Astrocyte (in vitro differentiated cells and primary cell): ENCODE results near the gene CXXC4. TPM values are rescaled to one million over a fixed set of nuclear protein-coding genes. Genes with fewer than 3 reads are reported as not detected.

Experiments
- DNase-seq: peaks from one replicate; pipeline ENCODE4 v3.0.0-alpha.2; 2010; ENCODE audit warnings: low read depth
- FAIRE-seq: peaks from 2 replicates; lab custom pipeline; 2011; peaks lifted over from hg19 to GRCh38; lab: Jason Lieb, UNC
- H2AFZ ChIP-seq: 2 replicates; pipeline ENCODE4 v1.6.0; 2012; ENCODE audit warnings: low read depth, low read length, inconsistent platforms
- H3K27ac ChIP-seq: 2 replicates; pipeline ENCODE4 v1.5.1; 2011; ENCODE audit warnings: low read depth, low read length, inconsistent platforms
- H3K27me3 ChIP-seq: 2 replicates; pipeline ENCODE4 v1.6.0; 2011; ENCODE audit warnings: low read length, inconsistent platforms; ENCODE audit not compliant: insufficient read depth
- H3K36me3 ChIP-seq: 2 replicates; pipeline ENCODE4 v1.5.1; 2011; ENCODE audit warnings: low read length, inconsistent platforms; ENCODE audit not compliant: insufficient read depth
- H3K4me1 ChIP-seq: 2 replicates; pipeline ENCODE4 v1.5.1; 2011; ENCODE audit warnings: low read length, inconsistent platforms; ENCODE audit not compliant: insufficient read depth
- H3K4me2 ChIP-seq: 2 replicates; pipeline ENCODE4 v1.6.0; 2012; ENCODE audit warnings: low read length, inconsistent platforms
- H3K4me3 ChIP-seq: 2 replicates; pipeline ENCODE4 v1.5.1; 2011; ENCODE audit warnings: low read depth, mild to moderate bottlenecking, low read length, inconsistent platforms; ENCODE audit not compliant: insufficient read depth
- H3K79me2 ChIP-seq: 2 replicates; pipeline ENCODE4 v1.6.0; 2012; ENCODE audit warnings: mild to moderate bottlenecking, low read length, inconsistent platforms; ENCODE audit not compliant: insufficient read depth
- H3K9ac ChIP-seq: 2 replicates; pipeline ENCODE4 v1.6.0; 2012; ENCODE audit warnings: mild to moderate bottlenecking, low read length, inconsistent platforms
- H3K9me3 ChIP-seq: 2 replicates; pipeline ENCODE4 v1.5.1; 2012; ENCODE audit warnings: low read depth, mild to moderate bottlenecking, low read length, inconsistent platforms; ENCODE audit not compliant: insufficient read depth
- H4K20me1 ChIP-seq: 2 replicates; pipeline ENCODE4 v1.6.0; 2012; ENCODE audit warnings: low read length, inconsistent platforms; ENCODE audit not compliant: insufficient read depth
- H3K27ac Mint-ChIP-seq: one replicate; pipeline ENCODE4 v1.8.0; 2021; ENCODE audit warnings: mild to moderate bottlenecking, mixed read lengths; ENCODE audit not compliant: unreplicated experiment
- H3K27me3 Mint-ChIP-seq: one replicate; pipeline ENCODE4 v1.8.0; 2021; ENCODE audit warnings: low read depth, mixed read lengths; ENCODE audit not compliant: unreplicated experiment
- H3K36me3 Mint-ChIP-seq: one replicate; pipeline ENCODE4 v1.8.0; 2021; ENCODE audit warnings: low read depth, mixed read lengths; ENCODE audit not compliant: unreplicated experiment
- H3K4me1 Mint-ChIP-seq: one replicate; pipeline ENCODE4 v1.8.0; 2021; ENCODE audit warnings: low read depth, mixed read lengths; ENCODE audit not compliant: unreplicated experiment
- H3K4me3 Mint-ChIP-seq: one replicate; pipeline ENCODE4 v1.8.0; 2021; ENCODE audit warnings: mild to moderate bottlenecking, moderate library complexity, mixed read lengths; ENCODE audit not compliant: unreplicated experiment
- H3K9me3 Mint-ChIP-seq: one replicate; pipeline ENCODE4 v1.8.0; 2021; ENCODE audit warnings: mild to moderate bottlenecking, mixed read lengths; ENCODE audit not compliant: unreplicated experiment
- EZH2 ChIP-seq: IDR thresholded peaks from 2 replicates; pipeline ENCODE4 v1.6.1; 2012; ENCODE audit warnings: mild to moderate bottlenecking, low read length, inconsistent platforms; ENCODE audit not compliant: insufficient read depth
- total RNA-seq: library from RNA; stranded (reverse); gene quantifications from 2 replicates; pipeline ENCODE4 v1.2.1, GENCODE V29; 2021
- TF ChIP-seq, protein P1 (sequence below): IDR thresholded peaks from 2 replicates; pipeline ENCODE4 v1.5.1; 2011; ENCODE audit warnings: low read depth, mild to moderate bottlenecking, inconsistent platforms, low read length, moderate library complexity; ENCODE audit not compliant: insufficient read depth

Gene CXXC4
- total RNA-seq, 1 donor from 2014 or later = 10.6 TPM

DNA sequence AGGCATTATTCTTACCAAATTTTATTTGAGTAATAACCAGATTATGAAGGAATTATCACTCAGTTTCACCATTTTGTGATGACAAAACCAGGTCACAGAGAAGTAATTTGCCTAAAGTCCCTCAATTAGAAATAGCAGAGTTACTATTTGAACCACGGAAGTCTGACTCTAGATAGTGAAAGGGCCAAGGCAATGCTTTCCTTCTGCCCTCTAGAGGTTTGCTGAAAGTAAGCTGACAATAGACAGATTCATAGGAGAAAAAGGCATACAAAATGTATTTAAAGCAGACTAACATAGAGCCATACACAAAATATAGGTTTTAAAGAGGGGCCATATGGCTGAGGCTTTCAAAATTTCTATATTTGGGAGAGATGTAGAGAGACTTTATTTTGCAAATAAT is 43.1 kb downstream of the CXXC4 start:
- Mint-ChIP-seq H3K27ac (no peak overlapping the region), H3K36me3 (no peaks in the 10 kb centered on the region), H3K9me3 (no peaks in the 10 kb centered on the region), H3K4me1 (peaks cover 2% of the 10 kb centered on the region), H3K4me3 (no peak overlapping the region), H3K27me3 (no peaks in the 10 kb centered on the region)
- Histone ChIP-seq H4K20me1 (no peaks in the 10 kb centered on the region), H2AFZ (peak overlapping the region; percentile 8), H3K9me3 (no peaks in the 10 kb centered on the region), H3K4me3 (no peak overlapping the region), H3K27me3 (no peaks in the 10 kb centered on the region), H3K79me2 (no peaks in the 10 kb centered on the region), H3K9ac (no peak overlapping the region), H3K27ac (no peak overlapping the region), H3K36me3 (no peaks in the 10 kb centered on the region), H3K4me2 (no peak overlapping the region), H3K4me1 (no peaks in the 10 kb centered on the region)
- TF ChIP-seq, protein P1, sequence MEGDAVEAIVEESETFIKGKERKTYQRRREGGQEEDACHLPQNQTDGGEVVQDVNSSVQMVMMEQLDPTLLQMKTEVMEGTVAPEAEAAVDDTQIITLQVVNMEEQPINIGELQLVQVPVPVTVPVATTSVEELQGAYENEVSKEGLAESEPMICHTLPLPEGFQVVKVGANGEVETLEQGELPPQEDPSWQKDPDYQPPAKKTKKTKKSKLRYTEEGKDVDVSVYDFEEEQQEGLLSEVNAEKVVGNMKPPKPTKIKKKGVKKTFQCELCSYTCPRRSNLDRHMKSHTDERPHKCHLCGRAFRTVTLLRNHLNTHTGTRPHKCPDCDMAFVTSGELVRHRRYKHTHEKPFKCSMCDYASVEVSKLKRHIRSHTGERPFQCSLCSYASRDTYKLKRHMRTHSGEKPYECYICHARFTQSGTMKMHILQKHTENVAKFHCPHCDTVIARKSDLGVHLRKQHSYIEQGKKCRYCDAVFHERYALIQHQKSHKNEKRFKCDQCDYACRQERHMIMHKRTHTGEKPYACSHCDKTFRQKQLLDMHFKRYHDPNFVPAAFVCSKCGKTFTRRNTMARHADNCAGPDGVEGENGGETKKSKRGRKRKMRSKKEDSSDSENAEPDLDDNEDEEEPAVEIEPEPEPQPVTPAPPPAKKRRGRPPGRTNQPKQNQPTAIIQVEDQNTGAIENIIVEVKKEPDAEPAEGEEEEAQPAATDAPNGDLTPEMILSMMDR = peak; percentile 29
- no peak for TF ChIP-seq EZH2
- FAIRE-seq (no peak), DNase-seq (peak; percentile 3)

DNA sequence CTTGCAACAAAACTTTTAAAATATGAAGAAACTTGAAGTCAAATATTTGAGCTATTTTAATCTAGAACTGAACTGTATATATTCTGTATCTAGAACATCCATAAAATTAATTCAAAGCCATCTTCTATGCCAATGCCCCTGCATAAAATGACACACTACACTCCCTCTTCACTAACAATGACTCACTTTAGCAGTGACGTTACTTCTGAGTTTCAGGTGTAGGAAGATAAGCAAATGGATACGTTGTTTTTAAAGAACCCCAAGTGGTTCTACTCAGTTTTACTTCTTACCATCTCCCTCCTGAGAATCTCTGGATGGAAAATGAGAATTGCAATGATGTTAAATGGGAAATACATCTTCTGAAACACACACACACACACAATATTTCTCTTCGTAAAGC is 45.2 kb downstream of the CXXC4 start:
- H2AFZ ChIP-seq = no peak overlapping the region
- no peak overlapping the region for H3K4me3 ChIP-seq
- H3K4me3 Mint-ChIP-seq = no peak overlapping the region
- peaks cover 2% of the 10 kb centered on the region for H3K4me1 Mint-ChIP-seq
- DNase-seq = no peak
- H3K9me3 ChIP-seq = no peaks in the 10 kb centered on the region
- no peaks in the 10 kb centered on the region for H3K27me3 ChIP-seq
- H3K27ac ChIP-seq = no peak overlapping the region
- H3K36me3 Mint-ChIP-seq = no peaks in the 10 kb centered on the region
- H3K4me1 ChIP-seq = no peaks in the 10 kb centered on the region
- H3K9ac ChIP-seq = no peak overlapping the region
- H3K9me3 Mint-ChIP-seq = no peaks in the 10 kb centered on the region
- no peaks in the 10 kb centered on the region for H3K27me3 Mint-ChIP-seq
- no peak overlapping the region for H3K4me2 ChIP-seq
- no peaks in the 10 kb centered on the region for H4K20me1 ChIP-seq
- no peaks in the 10 kb centered on the region for H3K36me3 ChIP-seq
- H3K79me2 ChIP-seq = no peaks in the 10 kb centered on the region
- no peak overlapping the region for H3K27ac Mint-ChIP-seq
- TF ChIP-seq, protein P1 = no peak
- TF ChIP-seq EZH2 = no peak
- FAIRE-seq = no peak

DNA sequence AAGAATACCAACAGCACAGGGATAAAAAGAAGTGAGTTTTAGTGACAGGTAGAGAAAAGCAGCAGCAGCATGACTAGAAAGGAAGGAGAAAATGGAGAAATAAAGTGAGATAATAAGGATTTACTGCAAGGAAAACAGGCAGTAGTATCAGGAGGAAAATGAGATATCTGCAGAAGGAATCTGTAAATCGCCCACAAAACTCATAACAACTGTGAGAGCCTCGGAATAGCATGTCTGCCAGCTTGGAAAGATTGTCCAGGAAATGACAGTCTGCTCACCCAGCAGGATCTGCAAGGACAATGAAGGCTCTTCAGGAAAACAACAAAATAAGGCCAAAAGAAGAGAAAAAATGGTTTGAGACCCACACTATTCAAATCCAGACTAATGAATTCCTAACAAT is 47.4 kb downstream of the CXXC4 start:
- H3K4me3 ChIP-seq = no peak overlapping the region
- Mint-ChIP-seq H3K27me3 (no peaks in the 10 kb centered on the region), H3K27ac (no peak overlapping the region), H3K4me1 (peaks cover 5% of the 10 kb centered on the region), H3K36me3 (no peaks in the 10 kb centered on the region), H3K9me3 (no peaks in the 10 kb centered on the region), H3K4me3 (no peak overlapping the region)
- peak overlapping the region; percentile 42 for H2AFZ ChIP-seq
- no peaks in the 10 kb centered on the region for H3K9me3 ChIP-seq
- DNase-seq (peak; percentile 14), FAIRE-seq (no peak)
- no peak overlapping the region for H3K27ac ChIP-seq
- H3K9ac ChIP-seq = peak overlapping the region; percentile 15
- no peak for TF ChIP-seq EZH2
- TF ChIP-seq, protein P1 = no peak
- H3K4me1 ChIP-seq = no peaks in the 10 kb centered on the region
- H3K4me2 ChIP-seq = peak overlapping the region; percentile 45
- H3K79me2 ChIP-seq = no peaks in the 10 kb centered on the region
- H3K36me3 ChIP-seq = no peaks in the 10 kb centered on the region
- H4K20me1 ChIP-seq = no peaks in the 10 kb centered on the region
- no peaks in the 10 kb centered on the region for H3K27me3 ChIP-seq
